NCI-H2081 (cell line): ENCODE results near the gene LY86.
A peak's percentile ranks its signal among the peaks of the same experiment; 100 is the strongest.

Experiments used
- DNase-seq, 2 experiments: peaks; one replicate each; lab custom pipeline; 2025; lab: John Stamatoyannopoulos, UW

LY86 gene

GRCh38 chr6:6588064-6588923, at the start of gene LY86:
Gene LY86 (plus strand): TSS chr6:6588720. CDS start chr6:6588735, 15 bp downstream.
- no peak for DNase-seq

- DNase-seq, result no peak
These were observed 49.5 kb upstream of the LY86 start for GRCh38 chr6:6539036-6539435.

- DNase-seq, result no peak
These were observed 46.2 kb upstream of the LY86 start for GRCh38 chr6:6542357-6542756.

DNA sequence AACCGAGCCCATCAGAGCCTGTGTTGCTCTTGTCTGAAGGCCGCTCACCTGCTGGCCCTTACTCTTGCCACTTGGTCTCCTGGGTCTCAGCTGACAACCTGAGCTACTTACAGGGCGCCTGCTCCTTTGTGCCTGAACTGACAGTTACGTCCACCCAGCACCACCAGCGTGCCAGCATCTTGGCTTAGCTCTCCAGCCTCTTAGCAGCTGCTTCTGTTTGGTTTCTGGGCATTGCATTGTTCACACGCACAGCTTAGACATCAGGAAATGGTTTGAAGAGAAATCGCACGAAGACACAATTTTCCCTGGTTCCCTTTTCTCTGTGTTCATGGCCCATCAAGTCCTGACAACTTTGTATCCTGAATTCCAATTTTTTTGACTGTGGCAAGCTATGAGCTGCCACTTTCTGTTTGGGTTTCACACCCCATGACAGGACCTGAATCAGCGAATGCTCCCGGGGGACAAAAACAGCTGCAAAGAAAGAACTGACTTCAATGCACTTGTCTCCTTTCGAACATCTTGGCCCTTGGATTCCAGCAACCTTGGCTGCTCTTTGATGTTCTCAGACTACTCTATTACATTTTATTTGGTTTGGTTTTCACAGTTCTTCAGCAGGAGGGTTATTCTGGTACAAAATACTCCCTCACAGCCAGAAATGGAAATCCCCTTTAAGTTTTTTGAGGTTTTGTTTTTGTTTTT, 45.2 kb upstream of the LY86 start:
- DNase-seq, result no peak

GRCh38 chr6:6545616-6546317, 42.8 kb upstream of the LY86 start:
- DNase-seq, result no peak

- no peak for DNase-seq
These were observed 42.0 kb upstream of the LY86 start for GRCh38 chr6:6546318-6547109.

GRCh38 chr6:6547110-6547879, 41.2 kb upstream of the LY86 start:
- DNase-seq, result peak; percentile 55 to 68

GRCh38 chr6:6556161-6556737, 32.3 kb upstream of the LY86 start:
- DNase-seq, result no peak

- DNase-seq, result peak; percentile 42 to 64
These were observed 31.6 kb upstream of the LY86 start for GRCh38 chr6:6556738-6557503.

- DNase-seq, result no peak
These were observed 31.0 kb upstream of the LY86 start for GRCh38 chr6:6557504-6557839.

DNA sequence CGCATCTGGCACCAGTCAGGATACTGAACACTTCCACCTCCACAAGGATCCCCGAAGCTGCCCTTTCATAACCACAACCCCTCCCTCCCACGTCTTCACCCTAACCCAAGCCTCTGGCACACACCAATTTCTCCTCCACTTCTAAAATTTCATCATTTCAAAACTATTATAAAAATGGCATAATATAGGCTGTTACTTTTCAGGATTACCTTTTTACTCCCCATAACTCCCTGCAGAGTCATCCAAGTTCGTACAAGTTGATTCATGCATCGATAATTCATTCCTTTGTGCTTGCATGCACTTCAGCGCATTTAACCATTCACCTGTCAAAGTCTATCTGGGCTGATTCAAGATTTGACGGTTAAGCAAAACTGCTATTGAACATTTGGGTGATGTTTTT, 30.6 kb upstream of the LY86 start:
- DNase-seq, result no peak

DNA sequence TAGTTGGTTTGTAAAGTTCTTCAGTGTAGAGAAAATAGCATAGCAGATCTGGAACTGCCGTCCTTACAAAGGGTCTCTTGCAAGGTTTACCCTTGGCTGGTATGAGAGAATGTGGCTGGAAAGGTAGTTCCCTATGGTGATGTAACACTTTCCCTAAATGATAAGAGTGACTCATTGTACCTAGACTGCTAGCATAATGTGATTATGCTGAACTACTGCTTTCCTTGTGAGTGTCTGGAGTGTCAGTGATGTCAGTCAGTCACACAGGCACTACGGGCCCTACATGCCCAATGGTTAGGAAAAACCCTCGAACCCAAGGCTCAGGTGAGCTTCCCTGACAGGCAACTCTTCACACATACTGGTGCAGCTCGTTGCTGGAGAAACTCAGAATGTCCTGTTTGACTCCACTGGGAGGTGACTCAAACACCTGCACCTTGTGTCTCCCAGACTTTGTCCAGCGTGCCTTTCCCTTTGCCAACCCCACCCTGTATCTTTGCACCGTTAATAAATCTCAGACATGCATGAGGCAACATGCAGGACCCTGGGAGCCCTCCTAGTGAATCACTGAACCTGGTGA, 28.4 kb upstream of the LY86 start:
- DNase-seq, result no peak

- DNase-seq, result peak in 1 of 2 experiments; percentile 3
These were observed 27.6 kb upstream of the LY86 start for GRCh38 chr6:6560909-6561308.

DNA sequence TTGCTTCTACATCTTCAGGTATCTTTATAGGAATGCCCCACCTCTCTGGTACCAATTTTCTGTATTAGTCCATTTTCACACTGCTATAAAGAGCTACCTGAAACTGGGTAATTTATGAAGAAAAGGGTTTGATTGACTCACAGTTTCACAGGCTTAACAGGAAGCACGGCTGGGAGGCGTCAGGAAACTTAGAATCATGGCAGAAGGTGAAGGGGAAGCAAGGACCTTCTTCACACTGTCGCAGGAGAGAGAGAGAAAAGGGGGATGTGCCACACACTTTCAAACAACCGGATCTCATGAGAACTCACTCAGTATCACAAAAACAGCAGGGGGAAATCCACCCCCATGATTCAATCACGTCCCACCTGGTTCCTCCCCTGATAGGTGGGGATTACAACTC, 24.4 kb upstream of the LY86 start:
- no peak for DNase-seq

- peak in 1 of 2 experiments; percentile 15 for DNase-seq
These were observed 23.5 kb upstream of the LY86 start for GRCh38 chr6:6565069-6565468.

DNA sequence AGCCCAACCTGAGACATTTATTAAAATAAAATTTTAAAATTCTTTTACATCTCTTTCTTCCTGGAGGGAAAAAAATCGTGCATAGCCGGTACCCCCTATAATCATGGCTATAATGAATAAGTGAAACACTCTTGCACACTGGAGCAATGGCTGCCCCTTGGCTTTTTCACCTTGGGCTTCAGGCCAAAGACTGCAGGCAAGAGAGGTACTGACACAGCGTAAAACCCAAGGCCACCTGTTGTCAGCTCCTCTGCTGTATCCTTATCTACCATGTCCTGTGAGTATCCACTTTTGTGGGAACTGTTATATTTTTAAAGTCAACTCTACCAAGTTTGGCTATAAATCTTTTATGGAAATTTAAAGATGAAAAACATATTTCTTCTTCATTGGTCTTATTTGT, 23.0 kb upstream of the LY86 start:
- DNase-seq, result no peak

DNA sequence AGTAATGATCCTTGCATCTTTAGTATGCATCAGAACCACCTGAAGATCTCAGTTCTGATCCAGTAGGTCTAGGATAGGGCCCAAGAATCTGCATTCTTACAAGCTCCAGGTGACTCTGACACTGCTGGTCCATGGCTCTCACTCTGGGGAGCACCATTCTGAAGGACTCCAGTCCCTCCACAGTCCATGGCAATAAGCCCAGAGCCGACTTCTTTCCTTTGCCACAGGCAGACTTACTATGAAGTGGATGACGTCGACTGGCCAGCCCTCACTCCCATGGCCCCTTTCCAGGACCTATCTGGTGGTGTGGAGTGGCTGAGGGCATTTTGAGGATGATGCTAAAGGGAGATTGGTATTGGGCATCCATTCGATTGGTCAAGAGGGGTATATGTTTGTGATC, 21.8 kb upstream of the LY86 start:
- DNase-seq, result no peak

DNA sequence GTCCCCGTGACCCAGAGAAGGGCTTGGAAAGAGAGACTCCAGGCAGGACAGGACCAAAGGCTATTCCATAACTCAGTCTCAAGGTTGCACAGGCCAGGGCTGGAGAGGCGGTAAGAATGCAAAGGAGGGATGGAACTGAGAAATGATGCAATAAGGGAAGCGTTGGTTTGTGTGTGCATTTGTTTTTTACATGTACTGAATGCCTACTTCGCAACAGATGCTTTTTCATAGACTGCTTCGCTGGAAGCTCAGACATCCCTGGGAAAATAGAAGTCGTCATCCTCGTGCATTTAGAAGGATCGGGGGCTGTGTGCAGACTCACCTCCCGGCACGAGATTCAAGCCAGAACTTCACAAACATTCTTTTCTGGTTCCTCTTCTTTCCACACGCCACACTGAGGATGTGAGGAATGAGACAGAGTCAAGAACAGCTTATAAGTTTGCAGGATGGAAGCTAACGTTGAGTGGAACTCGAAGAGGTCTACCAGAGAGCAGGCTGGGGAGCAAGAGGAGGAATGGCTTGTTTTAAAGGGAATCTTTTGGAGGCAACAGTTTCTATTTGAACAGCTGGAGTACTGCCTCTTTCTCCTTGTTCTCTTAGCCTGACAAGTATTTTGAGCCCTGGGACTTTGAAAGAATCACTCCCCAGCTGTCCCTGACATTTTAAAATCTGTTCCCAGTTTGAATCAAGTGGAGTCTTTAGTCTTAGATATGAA, 19.3 kb upstream of the LY86 start:
- DNase-seq, result no peak

DNA sequence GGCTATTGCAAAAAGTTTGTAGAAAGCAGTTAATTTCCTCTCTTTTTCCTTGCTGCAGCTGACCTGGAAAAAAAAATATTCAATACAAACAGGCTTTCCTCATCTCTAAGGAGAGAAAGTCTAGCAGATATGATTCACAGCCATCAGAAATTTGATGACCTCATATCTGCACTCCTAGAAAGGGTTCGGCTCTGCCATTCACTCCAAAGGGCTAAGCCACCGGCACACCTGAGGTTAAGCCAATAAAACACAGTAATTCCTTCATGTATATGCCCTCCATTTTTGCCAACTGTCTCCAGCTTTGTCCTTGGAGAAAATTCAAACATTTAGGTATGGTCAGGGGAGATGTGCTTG, 18.7 kb upstream of the LY86 start:
- no peak for DNase-seq
